Ramos (cell line): ENCODE data around the gene TMEM88.
"Not testable (repeated sequence)": the region's sequence is repeated elsewhere in the genome, so short reads cannot be mapped to it uniquely, and the experiment has no call there.

ENCODE experiments used
- in situ Hi-C: fragments of 300-500 bp; cut with MboI; formaldehyde crosslinking; loops from one replicate; pipeline ENCODE4 v1.14.3; 2022; ENCODE audit warnings: low sequenced_read_pairs; ENCODE audit not compliant: unreplicated experiment

Gene TMEM88

DNA sequence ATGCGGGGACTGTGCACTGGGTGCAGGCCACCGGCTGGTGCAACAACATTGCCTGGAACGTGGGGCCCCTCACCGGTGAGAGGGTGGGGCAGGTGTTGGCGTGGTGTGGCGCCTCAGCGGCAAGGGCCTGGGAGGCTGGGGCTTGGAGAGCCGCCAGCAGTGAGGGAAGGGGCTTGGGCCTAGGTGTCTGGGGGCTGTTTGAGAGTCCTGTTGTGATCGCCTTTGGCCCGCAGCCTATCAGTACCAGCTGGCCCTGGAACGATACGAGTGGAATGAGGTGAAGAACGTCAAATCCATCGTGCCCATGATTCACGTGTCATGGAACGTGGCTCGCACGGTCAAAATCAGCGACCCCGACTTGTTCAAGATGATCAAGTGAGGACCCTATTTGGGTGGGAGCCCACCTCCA, 2.6 kb upstream of the TMEM88 start:
- in situ Hi-C loops = no loop called here

- in situ Hi-C loops = no loop called here
Observed at GRCh38 chr17:7852919-7853690, 1.8 kb upstream of the TMEM88 start.

- in situ Hi-C loops = no loop called here
Observed at GRCh38 chr17:7853691-7854038, 1.2 kb upstream of the TMEM88 start.

DNA sequence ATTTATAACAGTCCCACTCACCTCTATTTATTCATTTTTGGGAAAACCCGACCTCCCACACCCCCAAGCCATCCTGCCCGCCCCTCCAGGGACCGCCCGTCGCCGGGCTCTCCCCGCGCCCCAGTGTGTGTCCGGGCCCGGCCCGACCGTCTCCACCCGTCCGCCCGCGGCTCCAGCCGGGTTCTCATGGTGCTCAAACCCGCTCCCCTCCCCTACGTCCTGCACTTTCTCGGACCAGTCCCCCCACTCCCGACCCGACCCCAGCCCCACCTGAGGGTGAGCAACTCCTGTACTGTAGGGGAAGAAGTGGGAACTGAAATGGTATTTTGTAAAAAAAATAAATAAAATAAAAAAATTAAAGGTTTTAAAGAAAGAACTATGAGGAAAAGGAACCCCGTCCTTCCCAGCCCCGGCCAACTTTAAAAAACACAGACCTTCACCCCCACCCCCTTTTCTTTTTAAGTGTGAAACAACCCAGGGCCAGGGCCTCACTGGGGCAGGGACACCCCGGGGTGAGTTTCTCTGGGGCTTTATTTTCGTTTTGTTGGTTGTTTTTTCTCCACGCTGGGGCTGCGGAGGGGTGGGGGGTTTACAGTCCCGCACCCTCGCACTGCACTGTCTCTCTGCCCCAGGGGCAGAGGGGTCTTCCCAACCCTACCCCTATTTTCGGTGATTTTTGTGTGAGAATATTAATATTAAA, 638 bp upstream of the TMEM88 start:
- in situ Hi-C loops = no loop called here

GRCh38 chr17:7855660-7856010, 769 bp downstream of the TMEM88 start:
- in situ Hi-C loops = no loop called here

GRCh38 chr17:7856011-7856810, 1.3 kb downstream of the TMEM88 start:
- in situ Hi-C loops = no loop called here

DNA sequence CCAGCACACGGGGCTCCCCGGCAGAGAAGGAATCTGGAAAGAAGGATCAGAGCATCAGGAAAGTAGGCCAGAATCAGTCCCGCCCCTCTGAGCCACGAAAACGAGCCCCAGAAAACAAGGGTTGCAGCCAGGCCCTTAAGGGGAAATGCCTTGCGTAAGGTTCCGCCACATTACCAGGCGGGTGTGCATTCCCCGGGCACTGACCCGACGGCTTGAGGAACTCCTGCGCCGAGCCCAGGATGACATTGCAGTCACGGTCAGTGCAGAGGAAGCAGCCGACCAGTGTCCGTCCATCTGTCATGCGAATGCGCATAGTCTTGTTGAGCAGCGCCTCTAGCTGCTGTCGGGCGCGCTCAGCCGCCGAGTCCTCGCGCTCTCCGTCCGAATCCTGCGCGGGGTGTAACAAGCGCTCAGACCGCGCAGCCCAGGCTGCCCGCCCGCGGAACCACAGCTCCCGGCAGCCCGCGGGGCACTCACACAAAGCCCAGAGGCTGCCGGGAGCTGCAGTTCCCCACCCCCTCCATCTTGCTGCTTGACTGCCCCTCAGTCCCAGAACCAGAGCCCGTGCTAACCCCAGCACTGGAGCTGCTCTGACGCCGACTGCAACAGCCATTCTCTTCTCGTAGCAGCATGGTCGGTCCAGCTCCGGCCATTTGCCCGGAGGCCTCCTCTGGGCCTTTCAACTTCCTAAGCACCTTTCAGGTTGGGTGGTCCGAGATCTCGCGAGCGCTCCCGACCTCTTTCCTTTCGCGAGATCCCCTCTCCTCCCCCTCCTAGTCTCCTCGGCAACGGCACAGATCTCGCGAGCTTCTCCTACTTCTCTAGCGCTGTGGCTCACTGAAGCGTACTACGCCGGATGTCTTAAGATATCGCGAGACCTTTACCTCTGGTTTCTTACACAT, 2.2 kb downstream of the TMEM88 start, which contains the start of gene NAA38:
TSS of gene NAA38 (minus strand) at position 749 of the 902 bp plus-strand sequence. CDS start at position 653, 96 bp downstream.
- in situ Hi-C loops = no loop called here

GRCh38 chr17:7857713-7858521, 3.1 kb downstream of the TMEM88 start, which contains the start of gene CYB5D1:
Gene CYB5D1 (plus strand): TSS chr17:7858003. CDS start chr17:7858135, 132 bp downstream.
- in situ Hi-C loops = no loop called here

DNA sequence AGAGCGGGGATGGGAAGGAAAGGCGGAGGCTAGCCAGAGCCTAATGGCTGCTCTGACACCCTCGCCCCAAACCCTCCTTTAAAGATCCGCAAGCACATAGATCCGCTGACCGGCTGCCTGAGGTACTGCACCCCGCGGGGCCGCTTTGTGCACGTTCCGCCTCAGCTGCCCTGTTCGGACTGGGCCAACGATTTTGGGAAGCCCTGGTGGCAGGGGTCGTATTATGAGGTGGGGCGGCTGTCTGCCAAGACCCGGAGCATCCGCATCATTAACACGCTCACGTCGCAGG, 3.6 kb downstream of the TMEM88 start:
- in situ Hi-C loops = no loop called here

DNA sequence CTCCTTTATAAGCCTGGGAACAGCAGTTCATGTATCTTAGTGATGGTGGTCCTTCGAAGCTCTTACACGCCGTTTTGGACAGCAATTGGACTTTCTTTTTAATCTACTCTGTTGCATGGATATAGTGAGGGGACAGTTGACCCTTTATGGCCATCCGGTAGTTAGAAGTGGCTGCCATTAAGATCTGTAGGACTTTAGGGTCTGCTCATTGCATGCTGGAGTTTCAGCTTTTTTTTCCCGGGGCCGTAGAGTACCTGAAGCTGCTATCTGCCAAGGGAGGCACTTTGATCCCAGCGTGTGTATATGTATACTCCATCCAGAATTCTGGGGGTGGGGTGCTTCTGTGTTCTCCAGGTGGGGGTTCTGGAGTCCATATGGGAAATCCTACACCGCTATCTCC, 4.2 kb downstream of the TMEM88 start:
- in situ Hi-C loops = no loop called here

- in situ Hi-C loops = no loop called here
Observed at GRCh38 chr17:7862692-7863437, 8.0 kb downstream of the TMEM88 start.

GRCh38 chr17:7864384-7864783, 9.5 kb downstream of the TMEM88 start:
- in situ Hi-C loops = not testable (repeated sequence)

- in situ Hi-C loops = no loop called here
Observed at GRCh38 chr17:7864995-7865650, 10.3 kb downstream of the TMEM88 start.

- in situ Hi-C loops = no loop called here
Observed at GRCh38 chr17:7867881-7868329, 13.0 kb downstream of the TMEM88 start.

GRCh38 chr17:7873051-7873450, 18.2 kb downstream of the TMEM88 start:
- in situ Hi-C loops = no loop called here

- in situ Hi-C loops = no loop called here
Observed at GRCh38 chr17:7875804-7876370, 21.0 kb downstream of the TMEM88 start.

DNA sequence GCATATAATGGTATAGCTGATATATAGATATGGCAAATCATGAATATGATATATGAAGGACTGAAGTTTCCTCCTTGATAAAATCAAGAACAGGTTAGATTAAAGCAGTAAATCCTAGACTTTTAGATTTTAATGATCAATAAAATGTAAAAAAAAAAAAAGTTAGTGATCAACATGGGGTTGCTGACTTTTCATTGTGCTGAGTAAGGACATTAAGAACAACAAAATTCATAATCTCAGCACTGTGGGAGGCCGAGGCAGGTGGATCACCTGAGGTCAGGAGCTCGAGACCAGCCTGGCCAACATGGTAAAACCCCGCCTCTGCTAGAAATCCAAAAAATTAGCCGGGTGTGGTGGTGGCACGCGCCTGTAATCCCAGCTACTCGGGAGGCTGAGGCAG, 23.4 kb downstream of the TMEM88 start:
- in situ Hi-C loops = no loop called here
